Muscle of leg (tissue), 11 donors: ENCODE measurements around the gene TSSK2. TPM values are rescaled to one million over a fixed set of nuclear protein-coding genes. Genes with fewer than 3 reads are reported as not detected.
A peak's percentile ranks its signal among the peaks of the same experiment; 100 is the strongest.

ENCODE experiments used
- DNase-seq: peaks from one replicate; pipeline ENCODE4 v3.0.0; 2013
- H3K27ac ChIP-seq: one replicate; pipeline ENCODE4 v1.5.1; 2013; ENCODE audit warnings: mild to moderate bottlenecking, low read length, control low read depth
- H3K27me3 ChIP-seq: one replicate; pipeline ENCODE4 v1.6.1; 2013; ENCODE audit warnings: low read length; ENCODE audit not compliant: control insufficient read depth, insufficient read depth
- H3K36me3 ChIP-seq: one replicate; pipeline ENCODE4 v1.6.1; 2013; ENCODE audit warnings: low read length; ENCODE audit not compliant: control insufficient read depth, insufficient read depth
- H3K4me1 ChIP-seq: one replicate; pipeline ENCODE4 v1.6.1; 2013; ENCODE audit warnings: low read length; ENCODE audit not compliant: control insufficient read depth, insufficient read depth
- H3K4me3 ChIP-seq: one replicate; pipeline ENCODE4 v1.5.1; 2013; ENCODE audit warnings: low read length, control low read depth
- H3K9me3 ChIP-seq: replicated peaks from 2 replicates; pipeline ENCODE4 v1.6.1; 2013; ENCODE audit warnings: low read depth, low read length; ENCODE audit not compliant: control insufficient read depth
- WGBS: methylation state at CpG from one replicate; pipeline ENCODE4 v1.1.5; 2013; ENCODE audit warnings: missing lambda C conversion rate; ENCODE audit not compliant: insufficient coverage; 5-methylcytosine and 5-hydroxymethylcytosine counted together
- polyA plus RNA-seq, 8 donors: library from polyadenylated mRNA; unstranded; fragments of 120-200 nt; gene quantifications; one replicate each; pipeline versions ENCODE4 v1.2.1 to v1.2.3, GENCODE V29; 2013; ENCODE audit warnings: inconsistent platforms in 1 of 8, low replicate concordance in 1 of 8; ENCODE audit not compliant: insufficient read length in 8 of 8, insufficient read depth in 1 of 8
- total RNA-seq: library from RNA; stranded (reverse); fragments of 120-200 nt; gene quantifications from one replicate; pipeline ENCODE4 v1.2.4, GENCODE V29; 2013

TSSK2 gene
- total and polyA plus RNA-seq, 9 donors: 0.04 to 0.28 (median 0.20) TPM; not detected in 5

- WGBS: 61% methylated on average over 9 of the region's 12 CpGs
- Histone ChIP-seq H3K4me1 (peaks cover 72% of the 10 kb centered on the region), H3K4me3 (no peak overlapping the region), H3K9me3 (no peaks in the 10 kb centered on the region), H3K36me3 (peaks cover 18% of the 10 kb centered on the region), H3K27ac (no peak overlapping the region), H3K27me3 (no peaks in the 10 kb centered on the region)
- no peak for DNase-seq
These were observed 45.6 kb downstream of the TSSK2 start for GRCh38 chr22:19176732-19177131.

GRCh38 chr22:19177164-19178064 is 46.3 kb downstream of the TSSK2 start:
- no peaks in the 10 kb centered on the region for H3K27me3 ChIP-seq
- H3K9me3 ChIP-seq: no peaks in the 10 kb centered on the region
- no peak overlapping the region for H3K27ac ChIP-seq
- peak overlapping the region; percentile 55 for H3K4me3 ChIP-seq
- no peak for DNase-seq
- 18% methylated on average over 55 of the region's 55 CpGs for WGBS
- peaks cover 18% of the 10 kb centered on the region for H3K36me3 ChIP-seq
- peaks cover 73% of the 10 kb centered on the region for H3K4me1 ChIP-seq

DNA sequence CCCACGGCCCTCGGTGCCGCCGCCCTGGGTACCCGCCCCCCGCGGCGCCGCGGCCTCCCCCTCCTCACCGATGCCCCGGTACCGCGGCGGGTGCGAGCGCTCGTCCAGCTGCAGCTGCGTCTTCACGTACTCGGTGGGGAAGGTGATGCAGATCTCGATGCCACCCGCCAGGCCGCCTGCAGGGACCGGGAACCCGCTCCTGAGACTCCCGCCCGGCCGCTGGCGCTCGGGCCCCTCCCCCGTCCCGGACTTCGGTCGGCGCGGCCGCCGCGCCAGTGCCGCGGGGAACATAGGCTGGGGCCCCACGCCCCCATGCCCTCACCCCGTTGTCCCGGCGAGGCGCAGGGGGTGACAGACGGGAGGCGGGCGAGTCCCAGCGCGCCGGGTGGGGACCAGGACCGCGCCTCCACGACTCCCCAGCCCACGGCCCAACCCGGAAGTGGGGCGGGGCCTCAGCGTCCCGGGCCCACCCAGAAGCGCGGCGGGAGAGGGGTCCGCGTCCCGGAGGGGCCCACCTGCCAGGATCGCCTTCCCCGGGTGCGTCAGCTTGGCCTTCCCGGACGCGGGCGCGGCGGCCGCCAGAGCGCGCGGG is 47.1 kb downstream of the TSSK2 start:
- Histone ChIP-seq H3K4me3 (peak overlapping the region; percentile 55), H3K4me1 (peaks cover 67% of the 10 kb centered on the region), H3K36me3 (peaks cover 16% of the 10 kb centered on the region), H3K27ac (peak overlapping the region; percentile 29), H3K27me3 (no peaks in the 10 kb centered on the region), H3K9me3 (no peaks in the 10 kb centered on the region)
- WGBS: under 1% methylated on average over 78 of the region's 80 CpGs
- peak; percentile 72 for DNase-seq

- peak; percentile 94 for DNase-seq
- H3K4me1 ChIP-seq: peaks cover 60% of the 10 kb centered on the region
- WGBS: under 1% methylated on average over 83 of the region's 86 CpGs
These were observed 47.8 kb downstream of the TSSK2 start, which contains the start of gene SLC25A1 for GRCh38 chr22:19178657-19179496. SLC25A1 (minus strand) TSS chr22:19178736; CDS start chr22:19178673, 63 bp downstream.

DNA sequence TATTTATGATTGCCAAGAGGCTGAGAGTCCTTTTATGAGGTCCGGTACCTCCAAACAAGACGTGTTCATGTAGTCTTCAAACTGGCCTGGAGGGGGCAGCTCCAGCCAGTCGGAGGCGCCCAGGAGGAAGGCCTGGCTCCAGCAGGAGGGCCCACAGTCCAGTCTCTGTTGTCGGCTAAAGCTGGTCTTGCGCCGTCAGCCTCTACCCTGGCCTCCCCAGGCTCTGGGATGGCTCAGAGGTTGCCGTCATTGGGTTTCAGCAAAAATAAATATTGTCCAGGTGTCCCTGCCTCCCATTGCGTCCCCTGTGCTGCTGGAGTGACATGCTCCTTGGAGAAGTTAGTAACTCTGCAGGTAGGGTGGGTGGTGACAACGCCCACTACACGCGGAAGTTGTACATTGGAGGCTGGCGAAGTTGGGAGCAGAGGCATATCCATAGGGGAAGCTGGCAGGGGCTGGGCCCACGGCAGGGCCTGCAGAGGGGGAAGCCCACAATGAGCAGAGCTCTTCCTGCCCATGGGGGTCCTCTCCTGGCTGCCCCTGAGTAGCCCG is 48.5 kb downstream of the TSSK2 start:
- peak overlapping the region; percentile 76 for H3K27ac ChIP-seq
- peaks cover 5% of the 10 kb centered on the region for H3K36me3 ChIP-seq
- peaks cover 54% of the 10 kb centered on the region for H3K4me1 ChIP-seq
- H3K9me3 ChIP-seq: no peaks in the 10 kb centered on the region
- no peaks in the 10 kb centered on the region for H3K27me3 ChIP-seq
- peak; percentile 88 for DNase-seq
- peak overlapping the region; percentile 50 for H3K4me3 ChIP-seq
- 30% methylated on average over 13 of the region's 15 CpGs for WGBS

More at GRCh38 chr22:19178657-19179496, 47.8 kb downstream of the TSSK2 start, which contains the start of gene SLC25A1:
- Histone ChIP-seq H3K36me3 (peaks cover 10% of the 10 kb centered on the region), H3K9me3 (no peaks in the 10 kb centered on the region), H3K4me3 (peak within 1 kb of the TSS; percentile 55), H3K27me3 (no peaks in the 10 kb centered on the region), H3K27ac (peak within 1 kb of the TSS; percentile 76)

DNA sequence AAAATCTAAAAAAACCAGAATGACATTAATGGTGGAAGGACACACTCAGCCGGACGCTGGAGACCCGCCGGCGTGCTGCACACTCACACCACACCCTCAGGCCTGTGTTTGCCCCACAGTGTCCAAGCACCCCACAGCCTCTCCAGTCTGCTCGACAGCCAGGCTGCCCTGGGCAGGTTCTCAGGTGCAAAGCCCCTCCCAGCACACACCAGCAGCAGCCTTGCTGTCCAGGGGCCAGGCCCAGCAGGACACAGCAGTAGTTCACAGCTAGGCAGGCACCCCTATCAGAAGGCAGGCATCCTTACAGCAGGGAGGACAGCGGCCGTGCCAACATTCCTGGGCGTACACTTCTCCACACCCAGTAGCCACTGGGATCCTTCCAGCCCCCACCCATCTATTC is 49.1 kb downstream of the TSSK2 start:
- H3K4me3 ChIP-seq: no peak overlapping the region
- DNase-seq: no peak
- WGBS: 85% methylated on average over 9 of the region's 9 CpGs
- no peaks in the 10 kb centered on the region for H3K9me3 ChIP-seq
- no peak overlapping the region for H3K27ac ChIP-seq
- H3K36me3 ChIP-seq: no peaks in the 10 kb centered on the region
- H3K4me1 ChIP-seq: peaks cover 56% of the 10 kb centered on the region
- H3K27me3 ChIP-seq: no peaks in the 10 kb centered on the region

DNA sequence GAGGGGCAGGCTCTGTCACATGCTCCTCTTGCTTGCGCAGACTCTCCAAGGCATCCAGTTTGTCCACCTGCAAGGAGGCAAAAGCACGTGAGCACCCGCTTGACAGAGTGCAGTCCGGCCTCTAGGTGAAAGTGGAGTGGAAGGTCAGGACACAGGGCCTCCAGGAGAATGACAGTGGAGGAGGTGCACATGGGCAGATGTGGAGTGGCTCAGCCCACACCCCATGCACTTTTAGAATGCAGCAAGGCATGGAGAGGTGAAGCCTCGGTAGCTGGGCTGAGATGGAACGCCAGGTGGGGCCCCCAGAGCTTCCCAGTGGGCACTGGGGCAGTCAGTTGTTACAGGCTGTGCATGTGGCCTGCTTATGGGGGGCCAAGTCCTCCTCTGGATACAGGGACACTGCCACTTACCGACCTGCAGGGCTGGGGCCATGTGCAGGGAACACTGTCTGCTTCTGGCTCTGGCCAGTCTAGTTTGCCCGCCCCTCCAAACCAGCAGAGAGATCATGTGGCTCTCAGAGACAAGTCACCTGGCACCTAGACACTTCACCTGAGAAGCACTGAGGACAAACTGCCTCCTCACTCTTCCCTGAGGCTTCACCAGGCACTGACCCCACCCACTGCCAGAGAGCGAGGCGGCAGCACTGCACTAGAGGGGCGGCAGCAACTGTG is 49.8 kb downstream of the TSSK2 start:
- Histone ChIP-seq H3K4me1 (peaks cover 56% of the 10 kb centered on the region), H3K36me3 (no peaks in the 10 kb centered on the region), H3K27me3 (no peaks in the 10 kb centered on the region), H3K4me3 (no peak overlapping the region), H3K27ac (peak overlapping the region; percentile 69), H3K9me3 (no peaks in the 10 kb centered on the region)
- 86% methylated on average over 4 of the region's 11 CpGs for WGBS
- no peak for DNase-seq

DNA sequence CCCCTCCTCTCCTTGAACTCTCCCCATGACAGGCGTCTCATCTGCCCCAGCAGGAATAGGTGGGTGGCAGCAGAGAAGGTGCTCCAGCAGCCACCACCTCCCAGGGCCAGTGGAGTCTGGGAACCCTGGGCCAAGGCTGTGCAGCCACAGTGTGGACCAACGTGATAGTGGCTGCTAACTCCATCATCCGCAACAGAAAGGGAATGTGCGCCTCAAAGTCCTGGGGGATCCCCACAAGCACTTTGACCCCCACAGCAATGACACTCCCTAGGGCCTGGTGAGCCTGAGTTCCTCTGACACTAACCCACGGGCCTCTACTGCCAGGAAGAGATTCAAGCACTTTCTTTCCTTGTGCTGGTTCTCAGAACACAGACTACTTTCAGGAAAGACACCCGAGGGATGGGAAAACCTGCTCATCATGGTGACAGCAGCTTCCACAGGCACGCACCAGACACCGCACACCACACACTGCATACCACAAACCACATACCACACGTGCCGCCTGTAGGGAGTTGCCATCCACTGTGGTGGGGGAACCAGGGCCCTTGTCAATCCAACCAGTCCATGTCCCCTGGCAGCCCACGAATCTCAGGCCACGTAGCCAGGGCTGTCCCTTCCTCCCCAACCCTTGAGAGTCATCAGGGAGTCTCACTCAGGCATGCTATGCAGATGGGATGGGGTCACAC is 50.8 kb downstream of the TSSK2 start:
- H3K36me3 ChIP-seq: no peaks in the 10 kb centered on the region
- DNase-seq: no peak
- H3K4me3 ChIP-seq: no peak overlapping the region
- 60% methylated on average over 6 of the region's 12 CpGs for WGBS
- H3K27me3 ChIP-seq: no peaks in the 10 kb centered on the region
- peak overlapping the region; percentile 69 for H3K27ac ChIP-seq
- H3K4me1 ChIP-seq: peaks cover 47% of the 10 kb centered on the region
- no peaks in the 10 kb centered on the region for H3K9me3 ChIP-seq
